ENCODE data around the gene GAGE13.
"Not testable (repeated sequence)": the region's sequence is repeated elsewhere in the genome, so short reads cannot be mapped to it uniquely, and the experiment has no call there.

GAGE13 gene

DNA sequence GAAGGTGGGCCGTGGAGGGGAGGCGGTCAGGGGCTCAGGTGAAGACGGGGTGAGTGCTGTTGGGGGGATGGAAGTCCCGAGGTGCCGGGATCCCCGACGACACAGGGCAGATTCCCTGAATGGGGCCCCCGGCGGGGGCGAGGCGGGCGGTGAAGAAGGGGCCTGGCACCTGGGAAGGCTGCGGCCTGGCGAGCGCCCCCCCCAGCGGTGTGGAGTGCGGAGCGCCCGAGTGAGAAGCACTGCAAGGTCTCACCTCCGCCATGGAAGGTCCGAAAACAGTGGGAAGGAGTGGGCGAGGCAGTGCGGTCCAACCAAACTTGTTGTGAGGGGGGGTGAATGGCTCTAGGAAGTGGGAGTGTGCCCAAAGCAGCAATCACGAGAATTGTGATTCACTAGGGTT lies 10.1 kb downstream of the GAGE13 start:
- not testable (repeated sequence) for DNase-seq

DNA sequence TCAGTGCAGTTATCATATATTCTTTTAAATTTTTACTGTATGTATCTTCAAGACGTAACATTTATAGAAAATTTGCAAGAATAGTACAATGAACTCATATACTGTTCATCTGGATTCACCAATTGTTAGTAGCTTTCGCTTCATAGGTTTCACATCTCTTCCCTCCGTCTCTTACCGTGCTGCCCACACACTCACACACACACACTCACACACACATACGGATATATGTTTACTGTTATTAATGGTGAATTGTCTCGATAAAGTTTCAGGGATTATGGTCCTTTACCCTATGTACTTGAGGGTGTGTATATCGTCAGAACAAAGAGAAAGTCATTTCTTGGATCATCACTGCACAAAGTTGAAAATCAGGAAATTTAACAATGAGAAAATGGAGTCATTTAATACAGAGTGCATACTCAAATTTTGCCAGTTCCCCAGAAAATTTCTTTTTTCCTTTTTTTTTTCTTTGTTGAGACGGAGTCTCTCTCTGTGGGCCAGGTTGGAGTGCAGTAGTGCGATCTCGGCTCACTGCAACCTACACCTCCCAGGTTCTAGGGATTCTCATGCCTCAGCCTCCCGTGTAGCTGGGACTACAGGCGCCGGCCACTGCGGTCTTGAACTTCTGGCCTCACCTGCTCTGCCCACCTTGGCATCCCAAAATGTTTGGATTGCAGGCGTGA lies 13.3 kb downstream of the GAGE13 start:
- not testable (repeated sequence) for DNase-seq

DNA sequence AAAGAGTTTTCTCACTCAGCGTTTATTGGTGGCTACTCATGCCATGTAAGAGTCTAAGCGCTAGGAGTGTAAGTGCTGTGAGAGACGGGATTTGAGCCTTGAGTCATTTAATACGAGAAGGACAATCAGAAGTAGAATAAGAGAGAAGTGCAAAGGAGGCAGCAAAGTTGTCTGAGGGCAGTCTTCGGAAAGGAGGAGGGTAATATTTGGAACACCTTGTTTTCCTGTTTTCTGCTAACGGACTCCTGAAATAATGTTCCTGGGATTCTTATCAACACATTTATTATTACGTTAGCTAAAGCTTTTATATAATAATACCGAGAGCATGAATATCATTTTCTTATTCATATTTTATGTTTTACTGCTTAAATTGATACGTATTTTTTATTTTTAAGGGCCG lies 14.0 kb downstream of the GAGE13 start:
- DNase-seq: not testable (repeated sequence)

DNA sequence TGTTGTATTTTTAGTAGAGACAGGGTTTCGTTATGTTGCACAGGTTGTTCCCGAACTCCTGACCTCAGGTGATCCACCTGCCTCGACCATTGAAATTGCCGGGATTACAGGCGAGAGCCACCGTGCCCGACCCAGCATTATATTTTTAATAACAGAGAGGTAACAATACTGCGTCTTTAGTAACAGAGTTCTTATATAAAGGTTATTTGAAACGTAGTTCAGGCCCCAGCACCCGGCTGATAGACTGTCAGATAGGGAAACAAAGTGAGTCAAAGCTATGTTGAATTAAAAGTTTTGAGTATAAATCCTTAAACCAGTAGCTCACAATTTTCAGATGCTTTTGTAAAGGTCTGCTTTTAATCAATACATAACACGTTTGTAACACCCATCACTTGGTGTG lies 14.8 kb downstream of the GAGE13 start:
- not testable (repeated sequence) for DNase-seq
